Measurements from ENCODE around the gene TEX30.
A peak's percentile ranks its signal among the peaks of the same experiment; 100 is the strongest.

The TEX30 gene

DNA sequence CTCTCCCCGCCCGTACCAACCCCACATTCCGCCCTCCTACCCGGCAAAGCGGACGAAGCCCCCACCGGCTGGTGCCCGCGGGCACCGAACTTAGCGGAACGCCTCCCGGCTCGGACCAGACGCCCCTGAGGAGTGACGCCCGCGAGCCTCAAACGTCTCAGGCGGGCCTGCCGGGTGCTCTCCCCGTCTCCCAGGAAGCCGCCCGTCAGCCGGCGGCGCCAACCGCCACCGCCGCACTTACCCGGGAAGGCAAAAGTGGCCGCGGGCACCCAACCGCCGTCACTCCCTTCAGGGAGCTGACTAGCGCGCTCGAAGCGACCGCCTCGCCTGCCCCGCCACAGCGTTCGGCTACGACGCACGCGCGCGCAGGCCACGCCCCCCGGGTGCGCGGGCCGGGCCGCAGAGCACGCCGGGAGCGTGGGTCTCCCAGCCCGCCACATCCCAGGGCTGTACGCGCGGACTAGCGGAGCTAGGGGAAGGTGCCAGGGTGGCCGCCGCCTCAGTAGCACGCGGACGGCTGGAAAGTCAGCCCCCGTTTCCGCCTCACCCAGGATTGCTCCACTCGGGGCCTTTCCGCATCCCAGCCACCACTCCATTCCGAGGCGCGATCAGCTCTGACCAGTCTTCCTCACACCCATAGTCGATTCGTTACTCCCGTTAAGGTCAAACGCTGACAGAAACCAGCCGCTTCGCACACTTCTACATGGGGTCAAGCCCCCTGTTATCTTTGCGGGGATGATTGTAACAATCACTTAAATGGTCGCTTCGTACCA is at the start of gene TEX30:
TSS of gene TEX30 (minus strand) at position 346 of the 773 bp plus-strand sequence. CDS start 3,760 bp downstream, outside the sequence.
- Histone ChIP-seq H3K79me2 (ENCODE audit: insufficient read depth, low read length) (peaks cover 39% of the 10 kb centered on the region), H3K9me2 (replicated peaks; ENCODE audit: insufficient read depth, low read length) (no peaks in the 10 kb centered on the region), H3F3A (ENCODE audit: insufficient read depth) (peaks cover 6% of the 10 kb centered on the region), H3K9ac (ENCODE audit: low read length) (peak within 1 kb of the TSS; percentile 88), H3K4me3 (ENCODE audit: insufficient read depth, low read length, poor library complexity, severe bottlenecking) (peak within 1 kb of the TSS; percentile 79), H2AFZ (ENCODE audit: low read depth, low read length, severe bottlenecking) (peak within 1 kb of the TSS; percentile 85), H3K4me2 (ENCODE audit: low read depth, low read length, poor library complexity, severe bottlenecking) (peak within 1 kb of the TSS; percentile 66), H4K20me1 (ENCODE audit: low read depth, low read length) (no peaks in the 10 kb centered on the region), H3K27me3 (ENCODE audit: low read length) (no peaks in the 10 kb centered on the region), H3K27ac (ENCODE audit: low read depth, low read length) (peak within 1 kb of the TSS; percentile 70), H3K36me3 (ENCODE audit: low read length) (no peaks in the 10 kb centered on the region; the same call in 1 of the 2 replicates), H3K9me3 (ENCODE audit: insufficient read depth, low read length) (no peaks in the 10 kb centered on the region)
- no peak for TF ChIP-seq EZH2phosphoT487 (conservative IDR thresholded peaks at IDR 0.05; ENCODE audit: low read length)
- TF ChIP-seq, protein P1, sequence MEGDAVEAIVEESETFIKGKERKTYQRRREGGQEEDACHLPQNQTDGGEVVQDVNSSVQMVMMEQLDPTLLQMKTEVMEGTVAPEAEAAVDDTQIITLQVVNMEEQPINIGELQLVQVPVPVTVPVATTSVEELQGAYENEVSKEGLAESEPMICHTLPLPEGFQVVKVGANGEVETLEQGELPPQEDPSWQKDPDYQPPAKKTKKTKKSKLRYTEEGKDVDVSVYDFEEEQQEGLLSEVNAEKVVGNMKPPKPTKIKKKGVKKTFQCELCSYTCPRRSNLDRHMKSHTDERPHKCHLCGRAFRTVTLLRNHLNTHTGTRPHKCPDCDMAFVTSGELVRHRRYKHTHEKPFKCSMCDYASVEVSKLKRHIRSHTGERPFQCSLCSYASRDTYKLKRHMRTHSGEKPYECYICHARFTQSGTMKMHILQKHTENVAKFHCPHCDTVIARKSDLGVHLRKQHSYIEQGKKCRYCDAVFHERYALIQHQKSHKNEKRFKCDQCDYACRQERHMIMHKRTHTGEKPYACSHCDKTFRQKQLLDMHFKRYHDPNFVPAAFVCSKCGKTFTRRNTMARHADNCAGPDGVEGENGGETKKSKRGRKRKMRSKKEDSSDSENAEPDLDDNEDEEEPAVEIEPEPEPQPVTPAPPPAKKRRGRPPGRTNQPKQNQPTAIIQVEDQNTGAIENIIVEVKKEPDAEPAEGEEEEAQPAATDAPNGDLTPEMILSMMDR (IDR thresholded peaks at IDR 0.05; ENCODE audit: insufficient read depth, low read length, poor library complexity, severe bottlenecking) = no peak

DNA sequence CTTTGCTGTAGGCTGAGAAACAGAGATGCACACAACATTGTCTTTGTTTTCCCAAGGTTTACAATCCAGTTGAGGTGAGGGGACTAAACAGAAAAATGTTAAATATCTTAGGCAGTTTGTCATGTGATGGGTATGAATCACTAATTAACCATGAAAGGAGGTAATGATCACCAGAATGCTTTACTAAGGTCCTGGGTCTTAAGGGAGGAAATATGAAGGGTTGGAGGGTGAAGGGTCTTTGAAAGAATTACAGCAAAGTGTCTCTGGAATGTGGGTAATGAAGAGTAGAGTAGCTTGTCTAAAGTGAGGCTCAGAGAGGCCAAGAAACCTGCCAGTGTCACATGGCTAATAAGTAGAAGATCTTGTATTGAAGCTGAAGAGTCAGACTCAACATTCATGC is 44.3 kb upstream of the TEX30 start:
- no peaks in the 10 kb centered on the region for H3K36me3 ChIP-seq (ENCODE audit: low read length)
- no peak overlapping the region for H3K4me3 ChIP-seq (ENCODE audit: insufficient read depth, low read length, poor library complexity, severe bottlenecking)
- no peaks in the 10 kb centered on the region for H3F3A ChIP-seq (ENCODE audit: insufficient read depth)
- no peak overlapping the region for H3K27ac ChIP-seq (ENCODE audit: low read depth, low read length)
- no peaks in the 10 kb centered on the region for H3K9me2 ChIP-seq (replicated peaks; ENCODE audit: insufficient read depth, low read length)
- H3K4me2 ChIP-seq (ENCODE audit: low read depth, low read length, poor library complexity, severe bottlenecking) = no peak overlapping the region
- H3K9me3 ChIP-seq (ENCODE audit: insufficient read depth, low read length) = no peaks in the 10 kb centered on the region
- no peak overlapping the region for H2AFZ ChIP-seq (ENCODE audit: low read depth, low read length, severe bottlenecking)
- no peak overlapping the region for H3K9ac ChIP-seq (ENCODE audit: low read length)
- no peaks in the 10 kb centered on the region for H3K27me3 ChIP-seq (ENCODE audit: low read length)
- TF ChIP-seq, protein P1 (IDR thresholded peaks at IDR 0.05; ENCODE audit: insufficient read depth, low read length, poor library complexity, severe bottlenecking) = no peak
- TF ChIP-seq EZH2phosphoT487 (conservative IDR thresholded peaks at IDR 0.05; ENCODE audit: low read length) = no peak
- no peaks in the 10 kb centered on the region for H3K79me2 ChIP-seq (ENCODE audit: insufficient read depth, low read length)
- no peaks in the 10 kb centered on the region for H4K20me1 ChIP-seq (ENCODE audit: low read depth, low read length)

DNA sequence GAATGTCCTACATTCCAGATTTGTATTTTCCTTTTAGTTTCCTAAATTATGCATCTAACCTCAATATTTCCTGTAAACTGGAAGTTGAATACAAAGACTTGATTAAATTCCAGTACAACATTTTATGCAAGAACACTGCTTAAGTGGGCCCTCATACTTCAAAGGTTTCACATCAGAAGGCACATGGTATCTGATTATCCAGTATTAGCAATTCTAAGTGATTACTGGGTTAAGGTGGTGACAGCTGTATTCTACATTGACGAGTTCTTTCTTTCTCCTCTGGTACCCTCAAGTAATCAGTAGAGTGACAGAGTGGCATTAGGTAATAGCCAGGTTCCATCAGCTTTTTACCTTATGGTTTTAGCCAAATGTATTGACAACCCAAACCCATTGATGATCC is 43.7 kb upstream of the TEX30 start:
- H3K9me3 ChIP-seq (ENCODE audit: insufficient read depth, low read length) = no peaks in the 10 kb centered on the region
- H3K9ac ChIP-seq (ENCODE audit: low read length) = no peak overlapping the region
- no peaks in the 10 kb centered on the region for H3K27me3 ChIP-seq (ENCODE audit: low read length)
- no peak for TF ChIP-seq EZH2phosphoT487 (conservative IDR thresholded peaks at IDR 0.05; ENCODE audit: low read length)
- TF ChIP-seq, protein P1 (IDR thresholded peaks at IDR 0.05; ENCODE audit: insufficient read depth, low read length, poor library complexity, severe bottlenecking) = no peak
- no peaks in the 10 kb centered on the region for H3K79me2 ChIP-seq (ENCODE audit: insufficient read depth, low read length)
- H3F3A ChIP-seq (ENCODE audit: insufficient read depth) = no peaks in the 10 kb centered on the region
- H4K20me1 ChIP-seq (ENCODE audit: low read depth, low read length) = no peaks in the 10 kb centered on the region
- no peak overlapping the region for H3K4me2 ChIP-seq (ENCODE audit: low read depth, low read length, poor library complexity, severe bottlenecking)
- H3K36me3 ChIP-seq (ENCODE audit: low read length) = no peaks in the 10 kb centered on the region
- H3K4me3 ChIP-seq (ENCODE audit: insufficient read depth, low read length, poor library complexity, severe bottlenecking) = no peak overlapping the region
- H3K9me2 ChIP-seq (replicated peaks; ENCODE audit: insufficient read depth, low read length) = no peaks in the 10 kb centered on the region
- no peak overlapping the region for H2AFZ ChIP-seq (ENCODE audit: low read depth, low read length, severe bottlenecking)
- H3K27ac ChIP-seq (ENCODE audit: low read depth, low read length) = no peak overlapping the region

Measured in SU-DHL-6 (cell line).